ENCODE measurements around the gene COX11.

COX11 gene

DNA sequence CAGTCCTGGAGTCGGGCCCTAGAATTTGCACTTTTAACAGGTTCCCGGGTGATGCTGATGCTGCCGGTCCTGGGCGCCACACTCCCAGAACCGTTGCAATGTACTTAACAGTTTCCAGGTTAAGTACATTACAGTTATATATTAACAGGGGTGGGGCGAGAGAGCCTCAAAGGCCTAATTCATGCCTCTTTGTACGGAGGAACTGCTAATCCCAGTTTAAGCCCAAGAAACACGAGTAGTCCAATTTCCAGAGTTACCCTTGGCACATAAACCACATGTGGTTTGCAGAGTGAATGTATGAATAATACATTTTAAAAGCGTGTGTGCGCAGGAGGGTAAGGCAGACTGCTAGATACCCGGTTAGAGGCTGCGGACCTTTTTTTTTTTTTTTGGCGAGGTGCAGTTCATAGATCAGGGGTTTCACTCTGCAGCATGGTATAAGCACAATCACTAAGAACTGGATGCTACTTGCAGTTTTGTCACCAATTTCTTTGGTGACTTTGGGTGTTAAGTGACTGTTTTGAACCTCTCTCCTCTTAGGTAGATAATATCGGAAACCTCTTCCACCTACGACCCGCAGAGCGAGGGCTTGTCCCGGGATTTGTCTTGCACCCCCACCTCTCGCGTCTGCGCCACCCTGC, 713 bp downstream of the COX11 start:
- DNase-seq = peak; percentile 63

DNA sequence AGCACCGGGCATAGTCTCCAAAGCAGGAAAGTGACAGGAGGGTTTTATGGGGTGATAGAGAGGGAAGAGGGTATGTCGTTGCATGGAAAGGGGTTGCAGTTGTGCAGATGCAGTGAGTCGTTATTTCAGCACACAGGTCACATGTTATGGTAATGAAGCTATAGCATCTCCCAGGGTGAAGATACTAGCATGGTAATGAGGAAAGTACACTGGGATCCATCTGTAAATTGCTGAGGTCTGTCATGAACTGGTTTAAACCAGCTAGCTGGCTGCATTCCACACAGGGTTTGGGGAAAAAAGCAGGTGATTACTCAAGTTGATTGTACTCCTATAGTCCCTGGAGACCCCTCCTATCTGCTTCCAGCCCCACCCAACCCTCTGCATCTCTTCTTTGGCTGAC, 11.7 kb downstream of the COX11 start:
- no peak for DNase-seq

DNA sequence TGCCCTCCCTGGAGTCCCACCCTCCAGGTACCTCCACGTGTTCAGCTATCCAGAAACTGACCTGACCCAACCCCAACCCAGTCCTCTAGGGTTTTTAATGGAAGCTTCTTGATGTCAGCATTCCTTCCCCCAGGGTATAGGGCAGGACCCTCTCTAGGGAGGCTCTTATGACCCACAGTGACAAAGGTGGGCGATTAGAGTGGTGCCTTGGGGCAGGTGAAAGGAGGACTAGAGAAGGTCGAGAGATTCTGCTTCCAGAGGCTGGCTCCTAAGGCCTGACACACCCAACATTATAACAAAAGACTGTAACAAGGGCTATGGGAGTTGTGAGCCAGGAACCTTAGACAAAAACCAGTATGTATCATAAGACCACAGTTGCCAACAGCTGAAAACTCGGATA, 17.2 kb downstream of the COX11 start:
- DNase-seq = no peak

DNA sequence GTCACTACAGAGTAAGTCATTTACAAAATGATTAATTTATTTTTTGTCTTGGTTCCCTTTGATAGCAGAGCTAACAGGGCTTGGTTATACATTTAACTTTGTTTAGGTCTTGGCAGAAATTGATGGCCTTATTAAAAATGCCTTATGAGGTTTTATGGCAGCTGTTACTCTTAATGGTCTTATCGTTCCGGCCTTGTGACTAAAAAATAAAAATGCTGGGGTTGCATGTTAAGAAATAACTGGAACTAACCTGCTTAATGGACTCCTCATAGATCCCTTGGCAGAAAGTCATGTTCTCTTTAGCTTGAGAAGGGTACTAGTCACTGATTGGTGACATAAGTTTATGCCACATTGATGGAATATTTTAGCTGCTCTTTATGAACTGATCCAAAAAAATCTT, 18.3 kb downstream of the COX11 start:
- DNase-seq = no peak

DNA sequence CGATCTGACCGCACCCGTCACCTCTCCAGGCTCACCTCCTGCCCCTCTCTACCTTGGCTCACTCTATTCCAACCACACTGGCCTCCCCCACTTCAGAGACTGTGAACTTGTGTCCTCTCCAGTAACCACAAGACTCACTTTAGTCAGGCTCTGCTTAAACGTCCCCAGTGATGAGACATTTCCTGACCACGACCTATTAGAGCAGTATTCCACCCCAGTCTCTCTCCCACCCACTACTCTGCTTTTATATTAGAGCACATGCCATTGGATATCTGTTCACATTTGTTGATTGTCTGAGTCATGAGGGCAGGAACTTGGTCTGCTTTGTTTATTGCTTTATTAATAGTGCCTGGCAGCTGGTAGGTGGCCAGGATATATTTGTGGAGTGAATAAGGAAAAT, 20.1 kb downstream of the COX11 start:
- no peak for DNase-seq

DNA sequence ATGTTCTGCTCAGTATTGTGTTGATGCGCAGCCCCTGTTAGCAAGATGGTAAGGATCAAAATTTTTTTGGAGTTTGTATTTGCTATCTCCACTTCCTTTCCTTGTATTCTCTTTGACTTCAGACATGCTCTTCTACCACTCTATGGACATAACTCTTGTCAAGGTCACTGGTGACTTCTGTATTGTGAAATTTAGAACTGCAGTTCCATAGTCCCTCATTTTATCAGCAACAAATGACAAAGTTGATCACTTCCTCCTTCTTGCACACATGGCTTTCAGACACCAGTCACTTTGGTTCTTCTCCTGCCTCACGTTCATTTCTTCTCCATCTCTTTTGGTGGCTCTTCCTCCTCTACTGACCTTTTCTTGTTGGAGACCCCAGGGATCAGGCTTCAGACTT, 21.1 kb downstream of the COX11 start:
- DNase-seq = no peak

DNA sequence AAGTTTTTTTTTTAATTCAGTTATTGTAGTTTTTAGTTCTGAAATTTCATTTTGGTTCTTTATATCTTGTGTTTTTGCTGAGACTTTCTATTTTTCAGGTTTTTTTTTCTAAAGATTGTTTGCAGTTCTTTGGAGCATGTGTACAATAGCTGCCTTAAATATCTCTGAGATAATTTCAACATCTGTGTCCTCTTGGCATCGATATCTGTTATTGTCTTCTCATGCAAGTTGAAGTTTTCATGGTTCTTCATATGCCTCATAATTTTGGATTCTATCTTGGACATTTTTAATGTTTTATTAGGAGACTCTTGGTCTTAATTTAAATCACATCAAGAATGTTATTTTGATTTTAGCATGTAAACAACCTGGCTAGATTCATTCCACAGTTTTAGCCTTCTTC, 22.8 kb downstream of the COX11 start:
- DNase-seq = no peak

DNA sequence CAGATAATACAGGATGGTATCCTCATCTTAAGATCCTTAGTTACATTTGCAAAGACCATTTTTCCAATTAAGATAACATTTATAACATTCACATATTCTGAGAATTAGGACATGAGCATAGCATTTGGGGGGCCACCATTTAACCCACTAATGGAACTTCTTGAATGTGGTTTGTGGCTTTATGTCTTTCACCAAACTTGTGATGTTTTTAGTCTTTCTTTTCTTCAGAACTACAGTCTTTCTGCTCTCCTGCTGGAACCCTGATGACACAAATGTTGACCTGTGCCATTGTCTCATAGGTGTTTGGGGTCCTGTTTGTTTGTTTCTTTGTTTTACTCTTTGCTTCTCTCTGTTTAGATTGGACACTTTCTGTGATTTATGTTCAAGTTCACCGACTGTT, 23.2 kb downstream of the COX11 start:
- DNase-seq = no peak

DNA sequence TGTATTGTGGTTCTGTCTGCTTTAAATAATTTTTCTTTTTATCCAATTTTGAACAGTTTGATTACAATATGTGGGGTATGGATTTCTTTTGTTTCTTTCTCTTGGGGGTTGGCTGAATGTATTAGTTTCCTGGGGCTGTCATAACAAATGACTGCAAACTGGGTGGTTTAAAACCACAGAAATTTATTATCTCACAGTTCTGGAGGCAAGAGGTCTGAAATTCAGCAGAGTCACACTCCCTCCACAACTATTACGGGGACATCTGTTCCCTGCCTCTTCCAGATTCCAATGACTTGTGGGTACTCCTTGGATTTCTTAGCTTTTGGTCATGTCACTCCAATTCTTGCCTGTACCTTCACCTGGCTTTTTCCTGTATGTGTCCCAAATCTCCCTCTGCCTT, 23.7 kb downstream of the COX11 start:
- no peak for DNase-seq

DNA sequence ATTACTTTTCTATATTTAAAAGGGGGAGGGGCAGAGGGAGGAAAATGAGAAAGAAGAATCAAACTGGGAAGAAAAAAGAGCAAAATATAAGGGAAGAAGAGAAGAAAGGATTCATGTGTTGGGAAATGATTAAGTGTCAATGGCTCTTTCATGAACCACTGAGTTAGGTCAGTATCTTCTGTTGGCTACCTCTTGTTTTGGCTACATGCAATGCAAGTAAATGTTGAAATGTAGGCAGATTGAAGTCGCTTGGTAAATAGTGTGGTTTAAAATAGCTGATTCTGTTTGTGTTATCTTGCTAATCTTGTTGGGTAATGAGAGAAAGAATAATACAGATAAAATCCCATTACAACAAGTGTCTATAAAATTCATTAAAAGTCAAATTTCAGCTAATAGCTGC, 27.2 kb downstream of the COX11 start:
- DNase-seq = no peak

DNA sequence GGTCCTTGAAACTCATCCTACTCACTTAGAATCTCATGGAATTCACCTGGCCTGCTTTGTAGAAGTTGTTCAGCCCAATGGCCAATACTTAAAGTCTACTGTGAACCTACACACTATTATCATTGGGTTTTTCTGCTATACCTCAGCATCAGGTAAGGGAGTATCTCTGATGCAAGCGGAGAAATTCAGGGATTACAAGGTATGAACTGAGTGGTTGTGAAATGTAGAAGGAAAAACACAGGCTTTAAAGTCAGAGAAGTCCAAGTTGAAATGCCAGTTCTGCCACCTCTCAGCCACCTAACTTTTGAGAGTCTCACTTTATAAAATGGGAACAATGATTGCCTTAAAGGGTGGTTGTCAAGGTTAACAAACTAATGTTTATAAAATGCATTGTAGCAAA, 31.0 kb downstream of the COX11 start:
- no peak for DNase-seq

DNA sequence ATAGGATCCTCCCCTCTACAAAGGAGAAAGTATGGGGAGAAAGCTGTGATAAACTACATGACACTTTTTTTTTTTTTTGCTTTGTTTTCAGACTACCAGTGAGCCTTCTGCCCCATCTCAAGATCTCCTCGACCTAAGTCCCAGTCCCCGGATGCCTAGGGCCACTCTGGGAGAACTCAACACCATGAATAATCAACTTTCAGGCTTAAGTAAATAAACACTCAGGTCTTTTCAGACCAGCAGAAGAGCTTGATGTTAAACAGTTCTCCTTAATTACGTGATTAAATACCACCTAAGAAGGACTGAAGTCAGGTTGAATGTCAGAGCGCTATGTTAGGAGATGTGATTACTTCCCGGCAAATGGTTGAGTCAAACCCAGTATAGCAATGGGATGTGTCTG, 31.4 kb downstream of the COX11 start:
- DNase-seq = no peak

DNA sequence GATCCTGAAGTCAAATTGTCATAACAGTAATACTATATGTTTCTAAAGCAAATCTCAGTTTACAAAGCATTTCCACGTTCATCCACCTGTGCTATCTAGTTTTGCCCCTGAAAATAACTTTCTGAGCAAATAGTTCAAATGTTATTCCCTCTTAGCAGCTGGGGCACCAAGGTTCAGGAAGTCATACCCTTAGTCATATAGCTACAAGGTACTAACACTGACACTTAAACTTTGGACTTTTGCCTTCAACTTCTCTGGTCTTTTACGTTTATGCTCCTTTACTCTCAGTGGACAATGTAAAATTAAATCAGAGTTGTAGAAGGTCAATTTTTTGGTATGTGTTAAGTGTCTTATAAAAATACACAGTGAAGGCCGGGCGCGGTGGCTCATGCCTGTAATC, 33.0 kb downstream of the COX11 start:
- DNase-seq = no peak

DNA sequence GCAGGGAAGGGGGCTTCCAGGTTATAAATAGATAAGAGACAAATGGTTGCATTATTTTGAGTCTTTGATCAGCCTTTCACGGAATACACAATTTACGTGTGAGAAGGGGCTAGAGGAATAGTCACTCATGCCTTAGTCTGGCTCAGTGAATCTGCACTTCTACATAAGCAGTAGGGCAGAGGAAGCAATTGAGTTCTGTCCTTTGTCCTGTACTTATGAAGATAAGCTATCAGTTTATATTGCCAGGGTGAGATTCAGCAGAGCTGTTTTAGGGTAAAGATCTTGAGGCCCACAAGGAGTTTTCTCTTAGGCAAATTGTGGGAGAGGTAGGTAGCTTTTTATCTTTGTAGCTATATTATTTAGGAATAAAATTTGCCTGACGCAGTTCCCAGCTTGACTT, 34.5 kb downstream of the COX11 start:
- no peak for DNase-seq

DNA sequence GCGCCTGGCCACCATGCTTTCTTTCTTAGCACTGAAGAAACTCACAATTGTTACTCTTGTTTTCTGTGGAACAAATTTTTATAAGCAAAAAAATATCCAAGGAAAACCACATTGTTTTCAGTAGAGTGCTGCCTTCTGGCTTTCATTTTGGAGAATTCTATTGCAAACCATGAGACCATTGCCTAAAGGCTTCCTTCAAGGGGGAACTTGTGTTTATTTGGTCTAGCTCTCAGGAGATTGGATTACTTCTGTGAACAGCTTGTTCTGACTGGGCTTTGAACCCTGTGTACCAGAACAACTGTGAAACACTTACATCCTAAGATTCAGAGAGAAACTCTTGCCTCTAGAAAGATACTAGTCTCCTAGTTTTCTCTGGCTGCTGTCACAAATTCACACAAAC, 35.7 kb downstream of the COX11 start:
- DNase-seq = no peak

DNA sequence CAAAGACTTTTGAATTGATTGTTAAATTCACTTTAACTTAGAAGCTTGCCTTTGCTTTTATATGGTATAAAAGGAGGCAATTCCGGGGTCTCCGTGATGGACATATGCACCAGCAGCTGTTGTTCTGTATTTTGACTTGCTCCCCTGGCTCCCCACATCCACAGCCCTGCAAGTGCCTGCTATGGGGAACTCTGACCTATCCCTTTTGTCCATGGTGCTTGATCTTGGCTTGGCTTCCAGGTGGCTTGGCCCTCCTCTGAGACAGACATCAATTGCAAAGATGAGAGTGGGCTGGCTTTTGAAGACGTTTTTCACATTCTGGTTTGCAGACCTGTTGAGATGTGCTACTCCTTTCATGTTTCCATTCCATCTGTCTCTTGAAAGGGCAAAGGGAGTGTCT, 40.9 kb downstream of the COX11 start:
- DNase-seq = no peak

DNA sequence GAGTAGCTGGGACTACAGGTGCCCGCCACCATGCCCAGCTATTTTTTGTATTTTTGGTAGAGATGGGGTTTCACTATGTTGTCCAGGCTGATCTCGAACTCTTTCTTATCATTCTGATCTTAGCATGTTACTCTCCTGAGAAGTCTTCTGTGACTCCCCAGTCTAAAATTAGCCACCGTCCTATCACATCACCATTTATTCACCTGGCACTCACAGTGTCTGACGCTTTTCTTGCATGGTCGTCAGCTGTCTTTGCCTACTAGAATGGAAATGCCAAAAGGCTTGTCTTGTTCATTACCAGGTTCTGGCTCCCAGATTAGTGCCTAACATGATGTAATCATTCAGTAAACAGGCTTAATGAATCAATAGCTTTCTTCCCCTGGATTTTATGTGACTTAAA, 44.0 kb downstream of the COX11 start:
- DNase-seq = no peak

DNA sequence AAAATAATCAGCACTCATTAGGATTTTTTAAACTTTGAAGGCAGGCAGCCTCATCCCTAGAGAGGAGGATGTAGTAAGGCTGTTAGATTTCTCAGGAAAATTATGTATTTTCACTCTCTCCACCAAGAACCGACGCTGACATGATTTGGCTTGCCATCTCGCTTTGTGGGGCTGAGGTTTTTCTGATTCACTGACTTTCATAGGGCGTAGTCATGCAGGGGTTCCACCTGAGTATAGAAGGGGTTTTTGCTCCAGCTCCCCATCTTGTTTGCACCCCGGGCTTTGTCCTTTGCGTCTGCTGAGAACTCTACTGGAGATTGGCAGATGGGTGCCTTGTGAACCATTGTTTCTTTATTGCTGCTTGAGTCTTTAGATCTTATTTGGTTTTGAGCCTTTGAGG, 47.6 kb downstream of the COX11 start:
- no peak for DNase-seq

DNA sequence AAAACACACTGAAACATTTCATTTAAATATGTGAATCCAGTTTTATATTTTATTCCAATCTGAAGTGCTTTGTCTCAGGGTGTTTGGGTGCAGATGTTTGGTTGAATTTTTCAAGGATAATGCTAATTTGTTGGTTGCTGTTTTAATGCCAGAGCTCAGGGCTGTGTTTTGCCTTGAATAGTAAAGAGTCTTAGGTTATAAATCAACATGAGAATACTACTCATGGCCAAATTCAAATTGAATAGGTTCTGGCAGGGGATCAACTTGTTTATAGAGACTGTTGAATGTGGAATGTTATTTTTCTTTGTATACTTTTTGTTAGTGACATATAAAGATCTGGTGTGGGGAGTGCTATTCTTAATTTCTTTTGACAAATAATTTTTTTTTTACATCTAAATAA, 49.0 kb downstream of the COX11 start:
- DNase-seq = no peak

DNA sequence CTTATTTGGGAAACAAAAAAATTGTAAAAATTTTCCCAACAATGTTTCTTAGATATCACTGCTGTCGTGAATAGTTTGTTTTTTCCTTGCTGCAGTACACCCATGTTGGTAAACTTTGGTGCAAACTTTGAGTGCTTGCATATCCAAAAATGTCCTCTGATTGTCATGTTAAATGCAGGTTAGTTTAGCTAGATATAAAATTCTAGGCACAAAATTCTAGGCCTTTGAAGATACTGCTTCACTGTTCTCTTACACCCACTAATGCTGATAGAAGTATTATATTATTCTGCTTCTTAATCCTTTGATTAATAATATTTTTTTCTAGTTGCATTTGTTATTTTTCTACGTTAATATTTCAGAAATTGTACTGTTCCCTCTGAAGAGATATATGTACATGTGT, 51.7 kb downstream of the COX11 start:
- no peak for DNase-seq

Data from NCI-H510A treated with DMSO at 0.1 percent for 48 hours (cell line).